ENCODE data around the gene RAB24. TPM values are rescaled to one million over a fixed set of nuclear protein-coding genes. Genes with fewer than 3 reads are reported as not detected.
A peak's percentile ranks its signal among the peaks of the same experiment; 100 is the strongest.

RAB24 gene
- polyA plus RNA-seq, 1 donor (not counting 4 experiments of a cell fraction or from before 2014, with no cell fraction given), result 22.4 TPM

- Histone ChIP-seq H2AFZ (ENCODE audit: control insufficient read depth, low read length) (no peak overlapping the region), H4K20me1 (ENCODE audit: control insufficient read depth, extremely low read depth, insufficient read depth, low read length) (no peaks in the 10 kb centered on the region), H3K4me1 (ENCODE audit: control insufficient read depth, extremely low read depth, insufficient read depth, low read length) (peaks cover 23% of the 10 kb centered on the region), H3K4me2 (ENCODE audit: control insufficient read depth, extremely low read depth, insufficient read depth, low read depth, low read length) (peak overlapping the region; percentile 13), H3K9me1 (ENCODE audit: control insufficient read depth, extremely low read depth, insufficient read depth, low read length) (no peaks in the 10 kb centered on the region), H3K79me2 (ENCODE audit: control insufficient read depth, insufficient read depth, low read length) (no peaks in the 10 kb centered on the region), H3K9ac (ENCODE audit: control insufficient read depth, extremely low read depth, insufficient read depth, low read length) (no peak overlapping the region), H3K9me3 (ENCODE audit: control insufficient read depth, low read depth, low read length) (no peaks in the 10 kb centered on the region), H3K27me3 (ENCODE audit: control insufficient read depth, extremely low read depth, insufficient read depth, low read length) (no peaks in the 10 kb centered on the region), H3K4me3 (ENCODE audit: control insufficient read depth in 2 of 3, extremely low read depth in 1 of 3, insufficient read depth in 2 of 3, low read depth in 1 of 3, low read length in 3 of 3) (no peak overlapping the region), H3K27ac (ENCODE audit: control insufficient read depth, insufficient read depth, low read length) (no peak overlapping the region), H3K36me3 (ENCODE audit: control insufficient read depth in 2 of 2, extremely low read depth in 1 of 2, insufficient read depth in 2 of 2, low read length in 2 of 2) (peaks cover 10 to 26% of the 10 kb centered on the region in 2 experiments)
- TF ChIP-seq, protein P1, sequence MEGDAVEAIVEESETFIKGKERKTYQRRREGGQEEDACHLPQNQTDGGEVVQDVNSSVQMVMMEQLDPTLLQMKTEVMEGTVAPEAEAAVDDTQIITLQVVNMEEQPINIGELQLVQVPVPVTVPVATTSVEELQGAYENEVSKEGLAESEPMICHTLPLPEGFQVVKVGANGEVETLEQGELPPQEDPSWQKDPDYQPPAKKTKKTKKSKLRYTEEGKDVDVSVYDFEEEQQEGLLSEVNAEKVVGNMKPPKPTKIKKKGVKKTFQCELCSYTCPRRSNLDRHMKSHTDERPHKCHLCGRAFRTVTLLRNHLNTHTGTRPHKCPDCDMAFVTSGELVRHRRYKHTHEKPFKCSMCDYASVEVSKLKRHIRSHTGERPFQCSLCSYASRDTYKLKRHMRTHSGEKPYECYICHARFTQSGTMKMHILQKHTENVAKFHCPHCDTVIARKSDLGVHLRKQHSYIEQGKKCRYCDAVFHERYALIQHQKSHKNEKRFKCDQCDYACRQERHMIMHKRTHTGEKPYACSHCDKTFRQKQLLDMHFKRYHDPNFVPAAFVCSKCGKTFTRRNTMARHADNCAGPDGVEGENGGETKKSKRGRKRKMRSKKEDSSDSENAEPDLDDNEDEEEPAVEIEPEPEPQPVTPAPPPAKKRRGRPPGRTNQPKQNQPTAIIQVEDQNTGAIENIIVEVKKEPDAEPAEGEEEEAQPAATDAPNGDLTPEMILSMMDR (optimal IDR thresholded peaks at IDR 0.05 in 1 of 3, IDR thresholded peaks at IDR 0.05 in 1 of 3, conservative IDR thresholded peaks at IDR 0.05 in 1 of 3; ENCODE audit: extremely low read depth in 1 of 3, insufficient read depth in 2 of 3, low read length in 3 of 3), result no peak
- no peak for TF ChIP-seq EZH2 (IDR thresholded peaks at IDR 0.05; ENCODE audit: low read length)
- no peak for DNase-seq (ENCODE audit: low read depth, low spot score)
- dilution Hi-C loops (cut with MboI; ENCODE audit: extremely low pct_ligation_motif_present, low sequenced_read_pairs), result no loop called here
- FAIRE-seq, result no peak
Measured at GRCh38 chr5:177271113-177271512, 32.4 kb downstream of the RAB24 start.

DNA sequence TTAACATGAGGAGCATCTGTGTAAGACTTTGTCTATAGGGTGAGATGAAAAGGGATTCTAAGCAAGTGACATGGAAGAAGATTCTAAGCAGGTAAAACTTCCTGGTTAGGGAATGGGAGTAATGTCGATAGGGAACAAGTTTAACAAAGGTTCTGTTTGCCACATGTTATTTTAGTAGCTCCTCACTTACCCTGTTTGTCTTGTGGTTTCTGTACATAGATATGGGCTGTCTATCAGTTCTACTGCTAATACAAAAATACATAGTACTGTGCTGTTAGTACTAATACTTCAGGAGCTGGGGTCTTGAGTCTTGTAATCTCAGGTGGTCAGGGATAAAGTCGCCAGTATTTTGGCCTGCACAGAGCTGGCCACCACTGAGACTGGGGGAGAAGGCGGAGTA lies 32.9 kb downstream of the RAB24 start:
- H3K4me1 ChIP-seq (ENCODE audit: control insufficient read depth, extremely low read depth, insufficient read depth, low read length), result peaks cover 23% of the 10 kb centered on the region
- no peak overlapping the region for H3K4me3 ChIP-seq (ENCODE audit: control insufficient read depth in 2 of 3, extremely low read depth in 1 of 3, insufficient read depth in 2 of 3, low read depth in 1 of 3, low read length in 3 of 3)
- no peak overlapping the region for H3K27ac ChIP-seq (ENCODE audit: control insufficient read depth, insufficient read depth, low read length)
- DNase-seq (ENCODE audit: low read depth, low spot score), result no peak
- no peaks in the 10 kb centered on the region for H3K27me3 ChIP-seq (ENCODE audit: control insufficient read depth, extremely low read depth, insufficient read depth, low read length)
- H3K36me3 ChIP-seq (ENCODE audit: control insufficient read depth in 2 of 2, extremely low read depth in 1 of 2, insufficient read depth in 2 of 2, low read length in 2 of 2), result peaks cover 10 to 30% of the 10 kb centered on the region in 2 experiments
- dilution Hi-C loops (cut with MboI; ENCODE audit: extremely low pct_ligation_motif_present, low sequenced_read_pairs), result no loop called here
- H3K9ac ChIP-seq (ENCODE audit: control insufficient read depth, extremely low read depth, insufficient read depth, low read length), result no peak overlapping the region
- FAIRE-seq, result peak; percentile 32
- peak overlapping the region; percentile 13 for H3K4me2 ChIP-seq (ENCODE audit: control insufficient read depth, extremely low read depth, insufficient read depth, low read depth, low read length)
- no peaks in the 10 kb centered on the region for H4K20me1 ChIP-seq (ENCODE audit: control insufficient read depth, extremely low read depth, insufficient read depth, low read length)
- H3K9me1 ChIP-seq (ENCODE audit: control insufficient read depth, extremely low read depth, insufficient read depth, low read length), result no peaks in the 10 kb centered on the region
- no peaks in the 10 kb centered on the region for H3K9me3 ChIP-seq (ENCODE audit: control insufficient read depth, low read depth, low read length)
- TF ChIP-seq EZH2 (IDR thresholded peaks at IDR 0.05; ENCODE audit: low read length), result no peak
- TF ChIP-seq, protein P1 (optimal IDR thresholded peaks at IDR 0.05 in 1 of 3, IDR thresholded peaks at IDR 0.05 in 1 of 3, conservative IDR thresholded peaks at IDR 0.05 in 1 of 3; ENCODE audit: extremely low read depth in 1 of 3, insufficient read depth in 2 of 3, low read length in 3 of 3), result no peak
- no peaks in the 10 kb centered on the region for H3K79me2 ChIP-seq (ENCODE audit: control insufficient read depth, insufficient read depth, low read length)
- H2AFZ ChIP-seq (ENCODE audit: control insufficient read depth, low read length), result no peak overlapping the region
